ENCODE data around the gene DCC. TPM values are rescaled to one million over a fixed set of nuclear protein-coding genes. Genes with fewer than 3 reads are reported as not detected.
"Not testable (repeated sequence)": the region's sequence is repeated elsewhere in the genome, so short reads cannot be mapped to it uniquely, and the experiment has no call there.

Gene DCC
- total and polyA plus RNA-seq, 4 experiments from 2014 or later: not detected

GRCh38 chr18:53443831-53444230 lies 1103.8 kb downstream of the DCC start:
- Histone ChIP-seq H3K36me3 (ENCODE audit: insufficient read depth, low read length) (no peaks in the 10 kb centered on the region), H3K9me3 (ENCODE audit: control insufficient read depth in 1 of 2, low read length in 2 of 2) (no peaks in the 10 kb centered on the region), H3K27me3 (ENCODE audit: insufficient read depth, low read length) (no peaks in the 10 kb centered on the region), H3K4me1 (ENCODE audit: insufficient read depth, low read length) (no peaks in the 10 kb centered on the region), H3K4me3 (ENCODE audit: low read length in 2 of 2) (no peak overlapping the region), H3K27ac (ENCODE audit: low read depth, low read length) (no peak overlapping the region)
- H3K36me3 Mint-ChIP-seq: no peaks in the 10 kb centered on the region
- ChIA-PET POLR2A (ENCODE audit: partially characterized antibody) (no interaction called here), CTCF (ENCODE audit: partially characterized antibody) (no interaction called here)
- H3K27ac Mint-ChIP-seq: no peak overlapping the region
- intact Hi-C loops (cut with micrococcal nuclease): no loop called here
- H3K27me3 Mint-ChIP-seq: no peaks in the 10 kb centered on the region
- H3K4me3 Mint-ChIP-seq: no peak overlapping the region
- DNase-seq: no peak
- H3K9me3 Mint-ChIP-seq: peaks cover 0 to 7% (median 2%) of the 10 kb centered on the region in 8 donors
- H3K4me1 Mint-ChIP-seq: no peaks in the 10 kb centered on the region

GRCh38 chr18:53451902-53452301 lies 1111.9 kb downstream of the DCC start:
- Mint-ChIP-seq H3K4me1 (no peaks in the 10 kb centered on the region), H3K27me3 (no peaks in the 10 kb centered on the region), H3K9me3 (peaks cover 0 to 8% (median 0%) of the 10 kb centered on the region in 8 donors), H3K27ac (no peak overlapping the region), H3K36me3 (no peaks in the 10 kb centered on the region), H3K4me3 (no peak overlapping the region)
- Histone ChIP-seq H3K27ac (ENCODE audit: low read depth, low read length) (no peak overlapping the region), H3K4me3 (ENCODE audit: low read length in 2 of 2) (no peak overlapping the region), H3K27me3 (ENCODE audit: insufficient read depth, low read length) (no peaks in the 10 kb centered on the region), H3K9me3 (ENCODE audit: control insufficient read depth in 1 of 2, low read length in 2 of 2) (no peaks in the 10 kb centered on the region), H3K36me3 (ENCODE audit: insufficient read depth, low read length) (no peaks in the 10 kb centered on the region), H3K4me1 (ENCODE audit: insufficient read depth, low read length) (no peaks in the 10 kb centered on the region)
- CTCF ChIA-PET (ENCODE audit: partially characterized antibody): no interaction called here
- DNase-seq: no peak
- intact Hi-C loops (cut with micrococcal nuclease): no loop called here
- POLR2A ChIA-PET (ENCODE audit: partially characterized antibody): no interaction called here

- no peaks in the 10 kb centered on the region for H3K27me3 ChIP-seq (ENCODE audit: insufficient read depth, low read length)
- Mint-ChIP-seq H3K4me1 (no peaks in the 10 kb centered on the region), H3K27me3 (no peaks in the 10 kb centered on the region), H3K27ac (no peak overlapping the region), H3K9me3 (peaks cover 0 to 4% (median 0%) of the 10 kb centered on the region in 8 donors), H3K4me3 (no peak overlapping the region), H3K36me3 (no peaks in the 10 kb centered on the region)
- H3K27ac ChIP-seq (ENCODE audit: low read depth, low read length): no peak overlapping the region
- CTCF ChIA-PET (ENCODE audit: partially characterized antibody): no interaction called here
- POLR2A ChIA-PET (ENCODE audit: partially characterized antibody): no interaction called here
- H3K9me3 ChIP-seq (ENCODE audit: control insufficient read depth in 1 of 2, low read length in 2 of 2): no peaks in the 10 kb centered on the region
- no peak for DNase-seq
- intact Hi-C loops (cut with micrococcal nuclease): no loop called here
- no peak overlapping the region for H3K4me3 ChIP-seq (ENCODE audit: low read length in 2 of 2)
- H3K4me1 ChIP-seq (ENCODE audit: insufficient read depth, low read length): no peaks in the 10 kb centered on the region
- H3K36me3 ChIP-seq (ENCODE audit: insufficient read depth, low read length): no peaks in the 10 kb centered on the region
Observed at GRCh38 chr18:53457068-53457467, 1117.1 kb downstream of the DCC start.

- Histone ChIP-seq H3K4me1 (ENCODE audit: insufficient read depth, low read length) (no peaks in the 10 kb centered on the region), H3K27ac (ENCODE audit: low read depth, low read length) (no peak overlapping the region)
- POLR2A ChIA-PET (ENCODE audit: partially characterized antibody): no interaction called here
Observed at GRCh38 chr18:53458268-53458667, 1118.3 kb downstream of the DCC start.

GRCh38 chr18:53458944-53459580 lies 1119.1 kb downstream of the DCC start:
- Histone ChIP-seq H3K4me1 (ENCODE audit: insufficient read depth, low read length) (no peaks in the 10 kb centered on the region), H3K9me3 (ENCODE audit: control insufficient read depth in 1 of 2, low read length in 2 of 2) (no peaks in the 10 kb centered on the region), H3K27ac (ENCODE audit: low read depth, low read length) (no peak overlapping the region), H3K27me3 (ENCODE audit: insufficient read depth, low read length) (no peaks in the 10 kb centered on the region), H3K36me3 (ENCODE audit: insufficient read depth, low read length) (no peaks in the 10 kb centered on the region), H3K4me3 (ENCODE audit: low read length in 2 of 2) (no peak overlapping the region)
- no peaks in the 10 kb centered on the region for H3K27me3 Mint-ChIP-seq
- H3K36me3 Mint-ChIP-seq: no peaks in the 10 kb centered on the region
- no peak overlapping the region for H3K4me3 Mint-ChIP-seq
- ChIA-PET POLR2A (ENCODE audit: partially characterized antibody) (no interaction called here), CTCF (ENCODE audit: partially characterized antibody) (no interaction called here)
- intact Hi-C loops (cut with micrococcal nuclease): no loop called here
- no peaks in the 10 kb centered on the region for H3K4me1 Mint-ChIP-seq
- no peak overlapping the region for H3K27ac Mint-ChIP-seq
- no peak for DNase-seq
- H3K9me3 Mint-ChIP-seq: peaks cover 0 to 10% (median 0%) of the 10 kb centered on the region in 8 donors

More at GRCh38 chr18:53458268-53458667, 1118.3 kb downstream of the DCC start:
- no peaks in the 10 kb centered on the region for H3K27me3 Mint-ChIP-seq
- H3K36me3 Mint-ChIP-seq: no peaks in the 10 kb centered on the region
- no peak overlapping the region for H3K4me3 ChIP-seq (ENCODE audit: low read length in 2 of 2)
- no peak overlapping the region for H3K4me3 Mint-ChIP-seq
- intact Hi-C loops (cut with micrococcal nuclease): no loop called here
- H3K27me3 ChIP-seq (ENCODE audit: insufficient read depth, low read length): no peaks in the 10 kb centered on the region
- H3K27ac Mint-ChIP-seq: no peak overlapping the region
- H3K36me3 ChIP-seq (ENCODE audit: insufficient read depth, low read length): no peaks in the 10 kb centered on the region
- H3K4me1 Mint-ChIP-seq: no peaks in the 10 kb centered on the region
- CTCF ChIA-PET (ENCODE audit: partially characterized antibody): no interaction called here
- peaks cover 0 to 8% (median 0%) of the 10 kb centered on the region in 8 donors for H3K9me3 Mint-ChIP-seq
- no peaks in the 10 kb centered on the region for H3K9me3 ChIP-seq (ENCODE audit: control insufficient read depth in 1 of 2, low read length in 2 of 2)
- DNase-seq: no peak

GRCh38 chr18:53467756-53468155 lies 1127.8 kb downstream of the DCC start:
- H3K36me3 Mint-ChIP-seq: no peaks in the 10 kb centered on the region
- no peak overlapping the region for H3K27ac ChIP-seq (ENCODE audit: low read depth, low read length)
- H3K4me1 Mint-ChIP-seq: no peaks in the 10 kb centered on the region
- POLR2A ChIA-PET (ENCODE audit: partially characterized antibody): no interaction called here
- H3K27me3 Mint-ChIP-seq: no peaks in the 10 kb centered on the region
- H3K4me3 Mint-ChIP-seq: no peak overlapping the region
- peaks cover 2 to 12% (median 4%) of the 10 kb centered on the region in 8 donors for H3K9me3 Mint-ChIP-seq
- no peak overlapping the region for H3K27ac Mint-ChIP-seq
- H3K36me3 ChIP-seq (ENCODE audit: insufficient read depth, low read length): no peaks in the 10 kb centered on the region
- DNase-seq: no peak
- intact Hi-C loops (cut with micrococcal nuclease): no loop called here
- H3K9me3 ChIP-seq (ENCODE audit: control insufficient read depth in 1 of 2, low read length in 2 of 2): no peaks in the 10 kb centered on the region
- no peaks in the 10 kb centered on the region for H3K4me1 ChIP-seq (ENCODE audit: insufficient read depth, low read length)
- H3K4me3 ChIP-seq (ENCODE audit: low read length in 2 of 2): no peak overlapping the region
- no peaks in the 10 kb centered on the region for H3K27me3 ChIP-seq (ENCODE audit: insufficient read depth, low read length)
- CTCF ChIA-PET (ENCODE audit: partially characterized antibody): no interaction called here

- H3K27me3 Mint-ChIP-seq; intact Hi-C loops (cut with micrococcal nuclease); POLR2A ChIA-PET (ENCODE audit: partially characterized antibody): not testable (repeated sequence)
Observed at GRCh38 chr18:53468173-53468572, 1128.2 kb downstream of the DCC start.

GRCh38 chr18:53472546-53472945 lies 1132.5 kb downstream of the DCC start:
- CTCF ChIA-PET (ENCODE audit: partially characterized antibody): no interaction called here
- intact Hi-C loops (cut with micrococcal nuclease): no loop called here
- no peaks in the 10 kb centered on the region for H3K36me3 ChIP-seq (ENCODE audit: insufficient read depth, low read length)

More at GRCh38 chr18:53468173-53468572, 1128.2 kb downstream of the DCC start:
- H3K4me3 Mint-ChIP-seq; H3K27ac Mint-ChIP-seq; H3K4me3 ChIP-seq (ENCODE audit: low read length in 2 of 2); H3K4me1 ChIP-seq (ENCODE audit: insufficient read depth, low read length); CTCF ChIA-PET (ENCODE audit: partially characterized antibody); H3K4me1 Mint-ChIP-seq; H3K36me3 ChIP-seq (ENCODE audit: insufficient read depth, low read length); H3K9me3 ChIP-seq (ENCODE audit: control insufficient read depth in 1 of 2, low read length in 2 of 2); H3K27me3 ChIP-seq (ENCODE audit: insufficient read depth, low read length); H3K27ac ChIP-seq (ENCODE audit: low read depth, low read length); DNase-seq; H3K36me3 Mint-ChIP-seq: not testable (repeated sequence)
- peaks cover 2 to 10% (median 5%) of the 10 kb centered on the region in 8 donors for H3K9me3 Mint-ChIP-seq

More at GRCh38 chr18:53472546-53472945, 1132.5 kb downstream of the DCC start:
- Histone ChIP-seq H3K27me3 (ENCODE audit: insufficient read depth, low read length) (no peaks in the 10 kb centered on the region), H3K9me3 (ENCODE audit: control insufficient read depth in 1 of 2, low read length in 2 of 2) (no peaks in the 10 kb centered on the region), H3K4me1 (ENCODE audit: insufficient read depth, low read length) (no peaks in the 10 kb centered on the region), H3K27ac (ENCODE audit: low read depth, low read length) (no peak overlapping the region), H3K4me3 (ENCODE audit: low read length in 2 of 2) (no peak overlapping the region)
- no peak overlapping the region for H3K27ac Mint-ChIP-seq
- H3K4me1 Mint-ChIP-seq: no peaks in the 10 kb centered on the region
- no peak for DNase-seq
- peaks cover 2 to 17% (median 11%) of the 10 kb centered on the region in 8 donors for H3K9me3 Mint-ChIP-seq
- no peaks in the 10 kb centered on the region for H3K36me3 Mint-ChIP-seq
- POLR2A ChIA-PET (ENCODE audit: partially characterized antibody): no interaction called here
- H3K27me3 Mint-ChIP-seq: no peaks in the 10 kb centered on the region
- H3K4me3 Mint-ChIP-seq: no peak overlapping the region
